GM18873 (cell line): ENCODE measurements around the gene PRKN.

Experiments
- ATAC-seq: cut with Tn5 transposase; IDR thresholded peaks from one replicate; pipeline ENCODE4 v1.9.1; 2021; ENCODE audit warnings: mild to moderate bottlenecking, moderate library complexity, moderate number of reproducible peaks; ENCODE audit not compliant: unreplicated experiment, low FRiP score

Gene PRKN

GRCh38 chr6:162343198-162343935, 384.2 kb downstream of the PRKN start:
- ATAC-seq, result no peak

- no peak for ATAC-seq
Measured at GRCh38 chr6:162337412-162337811, 390.2 kb downstream of the PRKN start.

GRCh38 chr6:162336359-162336758, 391.2 kb downstream of the PRKN start:
- ATAC-seq, result no peak

GRCh38 chr6:162332365-162332764, 395.2 kb downstream of the PRKN start:
- ATAC-seq, result no peak

- ATAC-seq, result no peak
Measured at GRCh38 chr6:162331911-162332310, 395.7 kb downstream of the PRKN start.

GRCh38 chr6:162325826-162326225, 401.7 kb downstream of the PRKN start:
- no peak for ATAC-seq

GRCh38 chr6:162325051-162325450, 402.5 kb downstream of the PRKN start:
- no peak for ATAC-seq

GRCh38 chr6:162315291-162315690, 412.3 kb downstream of the PRKN start:
- ATAC-seq, result no peak

GRCh38 chr6:162313922-162314660, 413.5 kb downstream of the PRKN start:
- no peak for ATAC-seq

- ATAC-seq, result no peak
Measured at GRCh38 chr6:162307865-162308264, 419.7 kb downstream of the PRKN start.

GRCh38 chr6:162306616-162307015, 420.9 kb downstream of the PRKN start:
- no peak for ATAC-seq

GRCh38 chr6:162301128-162301527, 426.4 kb downstream of the PRKN start:
- no peak for ATAC-seq

- ATAC-seq, result no peak
Measured at GRCh38 chr6:162294029-162294428, 433.5 kb downstream of the PRKN start.

GRCh38 chr6:162292915-162293314, 434.7 kb downstream of the PRKN start:
- no peak for ATAC-seq

GRCh38 chr6:162290846-162291465, 436.6 kb downstream of the PRKN start:
- no peak for ATAC-seq

GRCh38 chr6:162289972-162290371, 437.6 kb downstream of the PRKN start:
- ATAC-seq, result no peak

GRCh38 chr6:162273986-162274385, 453.6 kb downstream of the PRKN start:
- no peak for ATAC-seq

GRCh38 chr6:162271922-162272321, 455.6 kb downstream of the PRKN start:
- ATAC-seq, result no peak

- ATAC-seq, result no peak
Measured at GRCh38 chr6:162270966-162271365, 456.6 kb downstream of the PRKN start.

GRCh38 chr6:162267641-162268040, 459.9 kb downstream of the PRKN start:
- no peak for ATAC-seq

- no peak for ATAC-seq
Measured at GRCh38 chr6:162267126-162267525, 460.4 kb downstream of the PRKN start.

- no peak for ATAC-seq
Measured at GRCh38 chr6:162264581-162264980, 463.0 kb downstream of the PRKN start.
